Endodermal cell (in vitro differentiated cells): ENCODE results near the gene SMG6. TPM values are rescaled to one million over a fixed set of nuclear protein-coding genes. Genes with fewer than 3 reads are reported as not detected.

Experiments
- DNase-seq: peaks from one replicate; pipeline ENCODE4 v3.0.0-alpha.2; 2017
- H3K27ac ChIP-seq: 2 replicates; pipeline ENCODE4 v1.5.1; 2013; ENCODE audit warnings: mild to moderate bottlenecking, low read depth, low read length, moderate library complexity
- H3K27me3 ChIP-seq: 2 replicates; pipeline ENCODE4 v1.6.1; 2013; ENCODE audit warnings: mild to moderate bottlenecking, low read length, moderate library complexity; ENCODE audit not compliant: insufficient read depth, control insufficient read depth, poor library complexity, severe bottlenecking
- H3K36me3 ChIP-seq: 2 replicates; pipeline ENCODE4 v1.7.0; 2013; ENCODE audit warnings: mild to moderate bottlenecking, low read length, moderate library complexity; ENCODE audit not compliant: control insufficient read depth, insufficient read depth
- H3K4me1 ChIP-seq: one replicate; pipeline ENCODE4 v1.7.0; 2013; ENCODE audit warnings: low read length; ENCODE audit not compliant: control insufficient read depth, insufficient read depth
- H3K4me3 ChIP-seq: 2 replicates; pipeline ENCODE4 v1.5.1; 2013; ENCODE audit warnings: mild to moderate bottlenecking, low read length, moderate library complexity
- H3K9ac ChIP-seq: 2 replicates; pipeline ENCODE4 v1.6.1; 2013; ENCODE audit warnings: mild to moderate bottlenecking, low read length, moderate library complexity; ENCODE audit not compliant: poor library complexity, severe bottlenecking; ENCODE audit errors: extremely low read depth
- H3K9me3 ChIP-seq: 2 replicates; pipeline ENCODE4 v1.6.1; 2013; ENCODE audit warnings: mild to moderate bottlenecking, low read length, moderate library complexity; ENCODE audit not compliant: control insufficient read depth
- H3K27ac Mint-ChIP-seq: 2 replicates; pipeline ENCODE4 v1.8.0; 2020; ENCODE audit warnings: mixed read lengths
- H3K27me3 Mint-ChIP-seq: 2 replicates; pipeline ENCODE4 v1.8.0; 2021; ENCODE audit warnings: mild to moderate bottlenecking, mixed read lengths; ENCODE audit not compliant: insufficient read depth
- H3K36me3 Mint-ChIP-seq: 2 replicates; pipeline ENCODE4 v1.8.0; 2020; ENCODE audit warnings: low read depth, mixed read lengths
- H3K4me1 Mint-ChIP-seq: 2 replicates; pipeline ENCODE4 v1.8.0; 2020; ENCODE audit warnings: mixed read lengths
- H3K4me3 Mint-ChIP-seq: 2 replicates; pipeline ENCODE4 v1.8.0; 2020; ENCODE audit warnings: mild to moderate bottlenecking, moderate library complexity, mixed read lengths
- H3K9me3 Mint-ChIP-seq: 2 replicates; pipeline ENCODE4 v1.8.0; 2020; ENCODE audit warnings: mild to moderate bottlenecking, mixed read lengths
- CTCF ChIP-seq: fragments of 200-600 bp; sonication (generic); conservative IDR thresholded peaks from 2 replicates; pipeline ENCODE4 v1.5.0; 2021; ENCODE audit warnings: antibody characterized with exemption, mild to moderate bottlenecking
- WGBS, 2 experiments: methylation state at CpG; one replicate each; pipeline versions ENCODE4 v1.1.5 to v1.1.7; 2013; ENCODE audit warnings: missing lambda C conversion rate in 2 of 2, mixed read lengths in 1 of 2; ENCODE audit not compliant: insufficient coverage in 1 of 2, insufficient read length in 1 of 2; 5-methylcytosine and 5-hydroxymethylcytosine counted together
- total RNA-seq, 2 donors: library from RNA; stranded (reverse); fragmentation: NEBNext Ultra II Directional in 1 of 2; extraction: Animal tissue kit (Norgen Biotek cat#: 25700) in 1 of 2; gene quantifications; 2 replicates in 1 of 2; 3 replicates in 1 of 2; pipeline ENCODE4 v1.2.1, GENCODE V29; 2021

Gene SMG6
- total RNA-seq, 2 donors from 2014 or later: 44.3 to 56.7 TPM

GRCh38 chr17:2053380-2054261 is 250.0 kb downstream of the SMG6 start:
- 3 to 11% methylated on average over 13 to 83 of the region's 84 CpGs for WGBS, 2 experiments
- Histone ChIP-seq H3K4me1 (no peaks in the 10 kb centered on the region), H3K9me3 (no peaks in the 10 kb centered on the region), H3K27me3 (peaks cover 78% of the 10 kb centered on the region), H3K4me3 (peak overlapping the region; percentile 29), H3K27ac (no peak overlapping the region), H3K36me3 (no peaks in the 10 kb centered on the region), H3K9ac (no peak overlapping the region)
- TF ChIP-seq CTCF: peak; percentile 78
- no peaks in the 10 kb centered on the region for H3K36me3 Mint-ChIP-seq
- peaks cover 5% of the 10 kb centered on the region for H3K9me3 Mint-ChIP-seq
- peak overlapping the region; percentile 34 for H3K4me3 Mint-ChIP-seq
- H3K4me1 Mint-ChIP-seq: peaks cover 7% of the 10 kb centered on the region
- H3K27ac Mint-ChIP-seq: no peak overlapping the region
- H3K27me3 Mint-ChIP-seq: peaks cover 66% of the 10 kb centered on the region
- peak; percentile 95 for DNase-seq

DNA sequence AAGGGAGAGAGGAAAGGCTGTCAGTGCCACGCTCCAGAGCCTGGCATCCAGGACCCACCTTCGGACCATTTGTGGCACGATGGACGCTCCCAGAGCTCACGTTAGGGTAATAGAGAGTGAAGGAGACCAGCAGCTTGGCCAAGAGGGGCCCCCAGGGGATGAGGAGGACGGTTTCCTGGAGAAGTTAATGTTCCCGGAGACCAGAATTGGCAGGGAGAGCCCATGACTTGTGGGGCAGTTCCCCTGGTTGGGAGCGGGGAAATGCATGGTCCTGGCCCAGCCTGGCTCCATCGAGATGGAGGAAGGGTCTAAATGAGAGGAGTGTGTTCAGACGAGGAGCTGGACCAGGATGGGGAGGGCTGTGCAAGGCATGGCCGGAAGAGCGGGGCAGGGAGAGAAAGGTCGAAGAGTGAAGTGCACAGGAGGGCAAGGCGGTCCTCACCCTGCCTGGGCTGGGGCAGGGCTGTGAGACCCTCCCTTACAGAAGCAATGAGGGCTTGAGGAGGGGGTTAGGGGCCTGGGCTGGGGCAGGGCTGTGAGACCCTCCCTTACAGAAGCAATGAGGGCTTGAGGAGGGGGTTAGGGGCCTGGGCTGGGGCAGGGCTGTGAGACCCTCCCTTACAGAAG is 251.5 kb downstream of the SMG6 start:
- Histone ChIP-seq H3K36me3 (peaks cover 4% of the 10 kb centered on the region), H3K27ac (no peak overlapping the region), H3K9ac (no peak overlapping the region), H3K4me3 (no peak overlapping the region), H3K27me3 (peaks cover 62% of the 10 kb centered on the region), H3K9me3 (no peaks in the 10 kb centered on the region), H3K4me1 (peaks cover 2% of the 10 kb centered on the region)
- TF ChIP-seq CTCF: no peak
- DNase-seq: peak; percentile 62
- Mint-ChIP-seq H3K4me3 (no peak overlapping the region), H3K27ac (no peak overlapping the region), H3K4me1 (peaks cover 12% of the 10 kb centered on the region), H3K27me3 (peaks cover 65% of the 10 kb centered on the region), H3K36me3 (no peaks in the 10 kb centered on the region), H3K9me3 (peaks cover 1% of the 10 kb centered on the region)
- 51 to 57% methylated on average over 7 to 14 of the region's 14 CpGs for WGBS, 2 experiments

DNA sequence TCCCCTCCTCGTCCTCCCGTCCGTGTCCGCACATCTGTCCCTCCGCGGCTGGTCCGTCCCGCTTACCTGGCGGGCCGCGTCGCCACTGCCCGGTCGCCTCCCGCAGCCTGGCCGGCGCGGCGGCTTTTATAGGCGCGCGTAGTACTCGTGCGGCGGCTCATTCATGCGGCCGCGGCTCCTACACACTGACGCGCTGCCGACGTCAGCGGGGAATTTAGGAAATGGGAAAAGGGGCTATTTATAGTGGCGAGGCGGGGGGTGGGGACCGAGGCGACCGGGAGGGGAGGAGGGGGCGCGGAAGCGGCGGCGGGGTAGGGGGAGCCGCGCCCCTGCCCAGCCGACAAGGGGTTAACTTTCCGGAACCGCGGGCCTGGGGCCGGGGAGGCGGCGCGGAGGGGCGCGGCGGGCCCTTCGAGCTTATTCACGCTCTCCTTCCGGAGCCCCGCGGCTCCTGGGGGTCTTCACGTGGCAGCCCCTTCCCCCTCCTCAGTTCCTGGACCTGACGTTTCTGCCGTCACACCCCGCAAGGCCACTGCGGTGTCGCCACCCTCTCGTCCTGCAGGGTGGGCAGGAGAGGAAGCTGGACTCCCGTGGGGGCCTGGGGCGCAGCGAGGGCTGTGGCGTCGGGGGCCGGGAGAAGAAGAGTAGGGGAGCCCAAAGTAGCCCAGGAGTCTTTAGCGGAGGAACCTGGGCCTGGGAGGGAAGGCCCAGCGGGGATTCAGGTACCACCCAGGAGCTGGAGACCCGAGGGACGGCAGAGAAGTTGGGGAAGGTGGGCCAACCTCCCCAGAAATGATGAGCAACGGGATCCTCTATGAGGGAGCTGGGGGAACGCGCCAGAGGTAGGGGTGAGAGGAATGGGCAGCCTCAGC is 252.3 kb downstream of the SMG6 start:
- Mint-ChIP-seq H3K9me3 (peaks cover 1% of the 10 kb centered on the region), H3K27me3 (peaks cover 66% of the 10 kb centered on the region), H3K4me3 (peak overlapping the region; percentile 25), H3K36me3 (no peaks in the 10 kb centered on the region), H3K27ac (no peak overlapping the region), H3K4me1 (peaks cover 12% of the 10 kb centered on the region)
- H3K36me3 ChIP-seq: peaks cover 4% of the 10 kb centered on the region
- H3K9me3 ChIP-seq: no peaks in the 10 kb centered on the region
- WGBS, 2 experiments: 1 to 8% methylated on average over 23 to 81 of the region's 81 CpGs
- no peak overlapping the region for H3K27ac ChIP-seq
- H3K4me3 ChIP-seq: no peak overlapping the region
- TF ChIP-seq CTCF: no peak
- H3K4me1 ChIP-seq: peaks cover 2% of the 10 kb centered on the region
- peaks cover 55% of the 10 kb centered on the region for H3K27me3 ChIP-seq
- DNase-seq: peak; percentile 77
- no peak overlapping the region for H3K9ac ChIP-seq
